ENCODE results near the gene DGAT2. TPM values are rescaled to one million over a fixed set of nuclear protein-coding genes. Genes with fewer than 3 reads are reported as not detected.
A peak's percentile ranks its signal among the peaks of the same experiment; 100 is the strongest.

Gene DGAT2
- total RNA-seq, 1 donor: 3.6 TPM

DNA sequence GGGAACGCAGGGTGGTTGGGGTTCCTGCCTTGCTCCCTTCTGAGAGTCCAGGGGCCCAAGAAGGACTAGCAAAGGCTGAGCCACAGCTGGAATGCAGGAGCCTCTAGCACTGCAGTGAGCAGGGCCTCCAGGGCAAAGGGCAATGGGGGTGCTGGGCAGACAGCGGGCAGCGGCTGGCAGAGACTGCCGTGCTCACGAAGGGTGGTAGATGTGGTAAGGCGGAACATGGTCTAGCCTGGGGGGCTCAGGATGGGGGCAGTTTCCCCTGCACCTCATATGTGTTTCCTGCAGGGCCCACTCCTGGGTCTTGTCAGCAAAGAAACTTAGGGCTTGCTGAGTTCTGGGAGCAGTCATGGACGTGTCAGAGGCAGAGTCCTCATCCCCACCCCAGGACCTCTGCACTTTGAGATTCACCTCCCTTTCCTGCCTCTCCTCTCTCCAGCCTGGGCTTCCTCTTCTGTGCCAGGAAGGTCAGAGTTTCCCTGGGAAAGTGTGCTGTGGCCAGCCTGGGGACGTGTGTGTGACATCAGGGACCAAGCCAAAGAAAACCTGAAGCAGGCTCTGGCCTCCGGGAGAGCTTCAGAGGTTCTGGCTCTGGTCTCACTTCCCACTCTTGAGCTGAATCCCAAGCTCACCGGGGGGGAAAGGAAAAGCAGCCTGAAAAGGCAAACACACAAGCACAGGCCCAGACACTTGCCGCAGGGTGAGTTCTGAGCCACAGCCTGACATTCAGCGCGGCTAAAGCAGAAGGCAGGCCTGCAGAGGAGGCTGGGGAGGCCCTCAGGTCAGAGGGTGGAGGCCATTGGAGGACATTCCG is 46.5 kb upstream of the DGAT2 start:
- no peaks in the 10 kb centered on the region for H3K79me2 ChIP-seq (ENCODE audit: insufficient read depth, low read length)
- no peaks in the 10 kb centered on the region for H3K36me3 ChIP-seq (ENCODE audit: insufficient read depth, low read length)
- H4K20me1 ChIP-seq (ENCODE audit: insufficient read depth, low read length): no peaks in the 10 kb centered on the region
- TF ChIP-seq, protein P1, sequence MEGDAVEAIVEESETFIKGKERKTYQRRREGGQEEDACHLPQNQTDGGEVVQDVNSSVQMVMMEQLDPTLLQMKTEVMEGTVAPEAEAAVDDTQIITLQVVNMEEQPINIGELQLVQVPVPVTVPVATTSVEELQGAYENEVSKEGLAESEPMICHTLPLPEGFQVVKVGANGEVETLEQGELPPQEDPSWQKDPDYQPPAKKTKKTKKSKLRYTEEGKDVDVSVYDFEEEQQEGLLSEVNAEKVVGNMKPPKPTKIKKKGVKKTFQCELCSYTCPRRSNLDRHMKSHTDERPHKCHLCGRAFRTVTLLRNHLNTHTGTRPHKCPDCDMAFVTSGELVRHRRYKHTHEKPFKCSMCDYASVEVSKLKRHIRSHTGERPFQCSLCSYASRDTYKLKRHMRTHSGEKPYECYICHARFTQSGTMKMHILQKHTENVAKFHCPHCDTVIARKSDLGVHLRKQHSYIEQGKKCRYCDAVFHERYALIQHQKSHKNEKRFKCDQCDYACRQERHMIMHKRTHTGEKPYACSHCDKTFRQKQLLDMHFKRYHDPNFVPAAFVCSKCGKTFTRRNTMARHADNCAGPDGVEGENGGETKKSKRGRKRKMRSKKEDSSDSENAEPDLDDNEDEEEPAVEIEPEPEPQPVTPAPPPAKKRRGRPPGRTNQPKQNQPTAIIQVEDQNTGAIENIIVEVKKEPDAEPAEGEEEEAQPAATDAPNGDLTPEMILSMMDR (IDR thresholded peaks at IDR 0.05; ENCODE audit: extremely low read depth, low read depth, low read length): no peak
- H3K4me2 ChIP-seq (ENCODE audit: insufficient read depth, low read length): no peak overlapping the region
- H3K4me3 ChIP-seq (ENCODE audit: insufficient read depth, low read length): no peak overlapping the region
- no peaks in the 10 kb centered on the region for H3K4me1 ChIP-seq (ENCODE audit: insufficient read depth, low read length)
- H3K9me3 ChIP-seq (ENCODE audit: low read depth, low read length): no peaks in the 10 kb centered on the region
- peaks cover 8% of the 10 kb centered on the region for H3K27me3 ChIP-seq (ENCODE audit: insufficient read depth, low read length)
- no peak overlapping the region for H3K27ac ChIP-seq (ENCODE audit: low read depth, low read length)
- no peak for DNase-seq (ENCODE audit: insufficient read length, low spot score, missing footprints)
- H2AFZ ChIP-seq (ENCODE audit: low read length): peak overlapping the region; percentile 18

DNA sequence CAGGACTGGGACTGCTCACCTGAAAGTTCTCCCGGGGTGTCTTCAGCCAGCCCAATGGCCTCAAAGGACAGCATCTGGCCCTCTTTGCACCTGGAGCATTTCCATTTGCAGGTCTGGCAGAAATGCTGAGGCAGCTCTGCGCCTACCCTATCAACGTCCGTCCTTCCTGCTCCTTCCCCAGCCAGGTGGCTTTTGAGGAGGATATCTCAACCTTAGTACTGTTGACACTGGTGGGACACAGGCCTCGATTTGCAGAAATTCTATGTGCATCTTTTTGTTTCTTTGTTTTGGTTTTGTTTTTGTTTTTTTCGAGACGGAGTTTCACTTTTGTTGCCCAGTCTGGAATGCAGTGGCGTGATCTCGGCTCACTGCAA is 45.9 kb upstream of the DGAT2 start:
- H3K27me3 ChIP-seq (ENCODE audit: insufficient read depth, low read length): peaks cover 9% of the 10 kb centered on the region
- H4K20me1 ChIP-seq (ENCODE audit: insufficient read depth, low read length): no peaks in the 10 kb centered on the region
- no peak overlapping the region for H3K27ac ChIP-seq (ENCODE audit: low read depth, low read length)
- H3K9me3 ChIP-seq (ENCODE audit: low read depth, low read length): no peaks in the 10 kb centered on the region
- DNase-seq (ENCODE audit: insufficient read length, low spot score, missing footprints): no peak
- H3K4me1 ChIP-seq (ENCODE audit: insufficient read depth, low read length): no peaks in the 10 kb centered on the region
- no peak overlapping the region for H3K4me2 ChIP-seq (ENCODE audit: insufficient read depth, low read length)
- no peaks in the 10 kb centered on the region for H3K79me2 ChIP-seq (ENCODE audit: insufficient read depth, low read length)
- no peaks in the 10 kb centered on the region for H3K36me3 ChIP-seq (ENCODE audit: insufficient read depth, low read length)
- TF ChIP-seq, protein P1 (IDR thresholded peaks at IDR 0.05; ENCODE audit: extremely low read depth, low read depth, low read length): no peak
- no peak overlapping the region for H3K4me3 ChIP-seq (ENCODE audit: insufficient read depth, low read length)
- peak overlapping the region; percentile 18 for H2AFZ ChIP-seq (ENCODE audit: low read length)

DNA sequence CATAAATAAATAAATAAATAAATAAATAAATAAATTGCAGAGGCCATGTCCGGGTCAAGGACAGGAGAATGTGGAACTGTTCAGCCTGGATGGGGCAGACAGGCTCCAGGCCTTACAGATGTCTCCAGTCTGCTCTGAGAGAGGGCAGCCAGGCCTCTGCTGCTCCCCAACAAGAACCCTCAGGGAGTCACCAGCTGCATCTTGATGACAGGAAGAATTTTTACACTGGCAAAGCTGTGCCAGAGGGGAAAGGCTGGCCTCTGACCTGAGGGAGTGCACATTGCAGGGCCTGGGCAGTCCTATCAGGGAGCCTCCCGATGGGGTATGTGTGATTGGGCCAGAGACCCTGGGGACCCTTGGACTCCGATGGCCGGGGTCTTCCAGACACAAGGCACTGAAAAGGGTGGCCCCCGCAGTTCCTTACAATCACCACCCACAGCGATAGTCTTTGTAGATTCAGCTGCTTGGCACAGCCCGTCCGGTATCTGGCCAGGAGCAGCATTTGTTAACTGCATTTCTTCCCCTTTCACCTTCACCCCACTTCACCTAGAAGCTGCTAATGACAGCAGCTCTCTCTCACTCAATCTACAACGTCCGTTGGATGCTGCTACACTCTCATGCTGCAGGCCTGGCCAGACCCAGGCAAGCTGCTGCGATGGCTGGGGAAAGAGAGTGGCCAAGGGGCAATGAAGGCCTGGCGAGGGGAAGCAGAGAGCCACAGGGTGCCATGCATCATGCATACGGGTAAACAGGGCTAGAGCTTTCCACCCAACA is 42.8 kb upstream of the DGAT2 start:
- no peaks in the 10 kb centered on the region for H3K4me1 ChIP-seq (ENCODE audit: insufficient read depth, low read length)
- no peak overlapping the region for H3K4me3 ChIP-seq (ENCODE audit: insufficient read depth, low read length)
- no peak overlapping the region for H3K4me2 ChIP-seq (ENCODE audit: insufficient read depth, low read length)
- peaks cover 5% of the 10 kb centered on the region for H3K27me3 ChIP-seq (ENCODE audit: insufficient read depth, low read length)
- no peak for DNase-seq (ENCODE audit: insufficient read length, low spot score, missing footprints)
- H3K36me3 ChIP-seq (ENCODE audit: insufficient read depth, low read length): no peaks in the 10 kb centered on the region
- H3K27ac ChIP-seq (ENCODE audit: low read depth, low read length): no peak overlapping the region
- no peak overlapping the region for H2AFZ ChIP-seq (ENCODE audit: low read length)
- TF ChIP-seq, protein P1 (IDR thresholded peaks at IDR 0.05; ENCODE audit: extremely low read depth, low read depth, low read length): no peak
- no peaks in the 10 kb centered on the region for H3K9me3 ChIP-seq (ENCODE audit: low read depth, low read length)
- H3K79me2 ChIP-seq (ENCODE audit: insufficient read depth, low read length): no peaks in the 10 kb centered on the region
- H4K20me1 ChIP-seq (ENCODE audit: insufficient read depth, low read length): no peaks in the 10 kb centered on the region

DNA sequence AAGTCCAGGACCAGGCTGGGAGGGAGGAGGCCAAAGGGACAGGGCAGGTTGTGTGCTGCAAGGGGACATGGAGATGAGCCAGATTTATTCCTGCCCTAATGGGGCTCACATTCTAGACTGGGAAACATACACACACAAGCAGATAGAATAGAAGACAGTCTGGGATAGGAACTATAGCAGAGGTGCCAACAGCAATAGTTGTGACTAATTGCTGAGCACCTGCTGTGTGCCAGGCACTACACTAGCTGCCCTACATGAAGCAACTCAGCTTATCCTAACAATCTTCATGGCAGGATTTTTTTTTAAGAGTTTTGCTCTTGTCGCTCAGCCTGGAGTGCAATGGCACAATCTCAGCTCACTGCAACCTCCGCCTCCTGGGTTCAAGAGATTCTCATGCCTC is 39.6 kb upstream of the DGAT2 start:
- H3K27me3 ChIP-seq (ENCODE audit: insufficient read depth, low read length): peaks cover 5% of the 10 kb centered on the region
- no peak overlapping the region for H3K27ac ChIP-seq (ENCODE audit: low read depth, low read length)
- H2AFZ ChIP-seq (ENCODE audit: low read length): no peak overlapping the region
- TF ChIP-seq, protein P1 (IDR thresholded peaks at IDR 0.05; ENCODE audit: extremely low read depth, low read depth, low read length): no peak
- no peaks in the 10 kb centered on the region for H4K20me1 ChIP-seq (ENCODE audit: insufficient read depth, low read length)
- H3K4me1 ChIP-seq (ENCODE audit: insufficient read depth, low read length): no peaks in the 10 kb centered on the region
- H3K4me2 ChIP-seq (ENCODE audit: insufficient read depth, low read length): no peak overlapping the region
- H3K9me3 ChIP-seq (ENCODE audit: low read depth, low read length): no peaks in the 10 kb centered on the region
- H3K36me3 ChIP-seq (ENCODE audit: insufficient read depth, low read length): no peaks in the 10 kb centered on the region
- DNase-seq (ENCODE audit: insufficient read length, low spot score, missing footprints): no peak
- H3K79me2 ChIP-seq (ENCODE audit: insufficient read depth, low read length): no peaks in the 10 kb centered on the region
- no peak overlapping the region for H3K4me3 ChIP-seq (ENCODE audit: insufficient read depth, low read length)

Data from osteoblast (primary cell).